ENCODE data around the gene DPT. TPM values are rescaled to one million over a fixed set of nuclear protein-coding genes. Genes with fewer than 3 reads are reported as not detected.

The DPT gene
- total RNA-seq, 4 donors from 2014 or later, result 131 to 725 (median 412) TPM

GRCh38 chr1:168676029-168676812 lies 52.8 kb downstream of the DPT start:
- TF ChIP-seq, protein P1, sequence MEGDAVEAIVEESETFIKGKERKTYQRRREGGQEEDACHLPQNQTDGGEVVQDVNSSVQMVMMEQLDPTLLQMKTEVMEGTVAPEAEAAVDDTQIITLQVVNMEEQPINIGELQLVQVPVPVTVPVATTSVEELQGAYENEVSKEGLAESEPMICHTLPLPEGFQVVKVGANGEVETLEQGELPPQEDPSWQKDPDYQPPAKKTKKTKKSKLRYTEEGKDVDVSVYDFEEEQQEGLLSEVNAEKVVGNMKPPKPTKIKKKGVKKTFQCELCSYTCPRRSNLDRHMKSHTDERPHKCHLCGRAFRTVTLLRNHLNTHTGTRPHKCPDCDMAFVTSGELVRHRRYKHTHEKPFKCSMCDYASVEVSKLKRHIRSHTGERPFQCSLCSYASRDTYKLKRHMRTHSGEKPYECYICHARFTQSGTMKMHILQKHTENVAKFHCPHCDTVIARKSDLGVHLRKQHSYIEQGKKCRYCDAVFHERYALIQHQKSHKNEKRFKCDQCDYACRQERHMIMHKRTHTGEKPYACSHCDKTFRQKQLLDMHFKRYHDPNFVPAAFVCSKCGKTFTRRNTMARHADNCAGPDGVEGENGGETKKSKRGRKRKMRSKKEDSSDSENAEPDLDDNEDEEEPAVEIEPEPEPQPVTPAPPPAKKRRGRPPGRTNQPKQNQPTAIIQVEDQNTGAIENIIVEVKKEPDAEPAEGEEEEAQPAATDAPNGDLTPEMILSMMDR (IDR thresholded peaks at IDR 0.05; ENCODE audit: low read depth), result no peak

- TF ChIP-seq, protein P1 (IDR thresholded peaks at IDR 0.05; ENCODE audit: low read depth), result no peak
Measured at GRCh38 chr1:168673974-168674683, 54.9 kb downstream of the DPT start.

- TF ChIP-seq, protein P1 (IDR thresholded peaks at IDR 0.05; ENCODE audit: low read depth), result no peak
Measured at GRCh38 chr1:168672278-168672677, 56.7 kb downstream of the DPT start.

- TF ChIP-seq, protein P1 (IDR thresholded peaks at IDR 0.05; ENCODE audit: low read depth), result no peak
Measured at GRCh38 chr1:168671782-168672181, 57.2 kb downstream of the DPT start.

GRCh38 chr1:168665975-168666374 lies 63.0 kb downstream of the DPT start:
- TF ChIP-seq, protein P1 (IDR thresholded peaks at IDR 0.05; ENCODE audit: low read depth), result no peak

DNA sequence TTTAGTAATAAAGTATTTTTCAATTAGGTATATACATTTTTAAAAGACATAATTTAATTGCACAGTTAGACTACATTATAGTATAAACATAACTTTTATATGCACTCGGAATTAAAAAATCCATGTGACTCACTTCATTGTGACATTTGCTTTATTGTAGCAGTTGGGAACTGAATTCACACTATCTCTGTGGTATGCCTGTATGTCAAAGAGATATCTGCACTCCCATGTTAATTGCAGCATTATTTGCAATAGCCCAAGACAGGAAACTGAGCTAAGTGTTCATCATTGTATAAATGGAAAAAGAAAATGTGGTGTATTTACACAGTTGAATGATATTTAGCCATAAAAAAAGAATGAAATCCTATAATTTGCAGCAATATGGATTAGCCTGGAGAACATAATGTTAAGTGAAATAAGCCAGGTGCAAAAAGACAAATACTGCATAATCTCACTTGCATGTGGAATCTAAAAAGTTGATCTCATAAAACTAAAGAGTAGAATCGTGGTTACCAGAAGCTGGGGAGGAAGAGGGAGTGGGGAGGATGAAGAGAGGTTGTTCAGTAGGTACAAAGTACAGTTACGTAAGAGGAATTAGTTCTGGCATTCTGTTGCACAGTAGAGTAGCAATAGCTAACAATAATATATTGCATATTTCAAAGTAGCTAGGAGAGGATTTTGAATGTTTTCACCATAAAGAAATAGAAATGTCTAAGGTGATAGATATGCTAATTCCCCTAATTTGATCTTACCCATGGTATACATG lies 64.8 kb downstream of the DPT start:
- TF ChIP-seq, protein P1 (IDR thresholded peaks at IDR 0.05; ENCODE audit: low read depth), result no peak

GRCh38 chr1:168656485-168656884 lies 72.5 kb downstream of the DPT start:
- TF ChIP-seq, protein P1 (IDR thresholded peaks at IDR 0.05; ENCODE audit: low read depth), result no peak

Measured in subcutaneous adipose tissue (tissue), 4 donors.